ENCODE results near the gene AMOTL1.

Gene AMOTL1

DNA sequence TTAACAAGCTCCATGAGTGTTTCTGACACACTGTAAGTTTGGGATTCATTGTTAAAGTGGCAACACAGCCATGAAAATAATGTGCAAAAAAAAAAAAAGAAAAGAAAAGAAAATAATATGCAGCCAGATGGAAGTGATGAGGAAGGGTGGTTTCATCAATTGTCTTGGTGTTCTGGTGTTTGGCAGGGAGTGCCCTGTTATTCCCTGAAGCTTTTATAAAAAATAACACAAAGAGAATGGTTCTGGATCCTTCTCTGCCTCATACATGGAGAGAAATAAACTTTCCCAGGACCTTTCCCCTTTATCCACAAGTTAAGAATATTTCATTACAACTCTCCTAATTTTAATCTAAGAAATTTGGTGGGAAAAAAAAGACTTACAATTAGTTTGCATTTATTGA is 16.7 kb downstream of the AMOTL1 start:
- POLR2A ChIA-PET, result no interaction called here
- CTCF ChIA-PET, result interaction anchor here (0.7 to 3.6 kb wide), 9 partner anchors 8 to 112 kb away, joined by 3 to 25 read pairs (median 5); no protein-coding TSS in a partner anchor
- Histone ChIP-seq H3K36me3 (ENCODE audit: control insufficient read depth in 4 of 4, insufficient read depth in 4 of 4, low read length in 3 of 4) (no peaks in the 10 kb centered on the region), H3K4me1 (ENCODE audit: control extremely low read depth in 1 of 4, control insufficient read depth in 4 of 4, insufficient read depth in 4 of 4, low read length in 3 of 4) (peaks cover 8 to 24% (median 13%) of the 10 kb centered on the region in 4 experiments), H3K27ac (ENCODE audit: insufficient read depth in 1 of 2, low read depth in 1 of 2, low read length in 2 of 2, poor library complexity in 1 of 2, severe bottlenecking in 2 of 2) (no peak overlapping the region), H3K27me3 (replicated peaks in 2 of 5; ENCODE audit: control insufficient read depth in 4 of 5, insufficient read depth in 5 of 5, low read length in 4 of 5) (no peaks in the 10 kb centered on the region), H3K4me3 (ENCODE audit: control insufficient read depth in 1 of 7, extremely low read depth in 1 of 7, insufficient read depth in 4 of 7, low read depth in 2 of 7, low read length in 6 of 7) (no peak overlapping the region), H3K9me3 (ENCODE audit: control extremely low read depth in 1 of 5, control insufficient read depth in 4 of 5, insufficient read depth in 2 of 5, low read depth in 1 of 5, low read length in 4 of 5) (no peaks in the 10 kb centered on the region)
- no peak for DNase-seq

DNA sequence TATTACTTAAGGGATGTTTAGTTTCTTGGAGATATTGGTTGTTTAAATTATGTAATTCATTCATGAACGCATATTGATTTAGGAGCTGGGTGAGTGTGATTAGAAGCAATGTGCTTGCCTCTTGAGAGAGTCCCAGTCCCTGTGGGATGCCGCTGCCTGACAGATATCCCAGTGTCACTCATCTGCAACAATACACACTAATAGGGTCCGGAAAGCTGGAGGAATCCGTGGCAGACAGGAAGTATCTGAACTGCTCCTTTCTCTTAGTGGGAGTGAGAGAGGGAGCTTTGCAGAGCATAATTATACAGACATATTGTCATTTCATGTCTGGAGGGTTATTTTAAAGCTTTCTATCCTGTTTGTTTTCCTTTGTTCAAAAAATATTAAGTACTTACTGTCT is 17.4 kb downstream of the AMOTL1 start:
- ChIA-PET CTCF (interaction anchor here (0.9 to 3.6 kb wide), 9 partner anchors 9 to 163 kb away, joined by 3 to 25 read pairs (median 5); no protein-coding TSS in a partner anchor), POLR2A (interaction anchor here (0.6 kb wide), 1 partner anchor 24 kb away, joined by 3 read pairs; no protein-coding TSS in a partner anchor)
- DNase-seq, result no peak
- no peak overlapping the region for H3K27ac ChIP-seq (ENCODE audit: insufficient read depth in 1 of 2, low read depth in 1 of 2, low read length in 2 of 2, poor library complexity in 1 of 2, severe bottlenecking in 2 of 2)
- H3K4me3 ChIP-seq (ENCODE audit: control insufficient read depth in 1 of 7, extremely low read depth in 1 of 7, insufficient read depth in 4 of 7, low read depth in 2 of 7, low read length in 6 of 7), result no peak overlapping the region
- H3K9me3 ChIP-seq (ENCODE audit: control extremely low read depth in 1 of 5, control insufficient read depth in 4 of 5, insufficient read depth in 2 of 5, low read depth in 1 of 5, low read length in 4 of 5), result no peaks in the 10 kb centered on the region
- no peaks in the 10 kb centered on the region for H3K27me3 ChIP-seq (replicated peaks in 2 of 5; ENCODE audit: control insufficient read depth in 4 of 5, insufficient read depth in 5 of 5, low read length in 4 of 5)
- no peaks in the 10 kb centered on the region for H3K36me3 ChIP-seq (ENCODE audit: control insufficient read depth in 4 of 4, insufficient read depth in 4 of 4, low read length in 3 of 4)
- no CpG with 5 or more reads among the region's 4 CpGs for WGBS (ENCODE audit: insufficient coverage)
- H3K4me1 ChIP-seq (ENCODE audit: control extremely low read depth in 1 of 4, control insufficient read depth in 4 of 4, insufficient read depth in 4 of 4, low read length in 3 of 4), result peaks cover 7 to 18% (median 7%) of the 10 kb centered on the region in 4 experiments

DNA sequence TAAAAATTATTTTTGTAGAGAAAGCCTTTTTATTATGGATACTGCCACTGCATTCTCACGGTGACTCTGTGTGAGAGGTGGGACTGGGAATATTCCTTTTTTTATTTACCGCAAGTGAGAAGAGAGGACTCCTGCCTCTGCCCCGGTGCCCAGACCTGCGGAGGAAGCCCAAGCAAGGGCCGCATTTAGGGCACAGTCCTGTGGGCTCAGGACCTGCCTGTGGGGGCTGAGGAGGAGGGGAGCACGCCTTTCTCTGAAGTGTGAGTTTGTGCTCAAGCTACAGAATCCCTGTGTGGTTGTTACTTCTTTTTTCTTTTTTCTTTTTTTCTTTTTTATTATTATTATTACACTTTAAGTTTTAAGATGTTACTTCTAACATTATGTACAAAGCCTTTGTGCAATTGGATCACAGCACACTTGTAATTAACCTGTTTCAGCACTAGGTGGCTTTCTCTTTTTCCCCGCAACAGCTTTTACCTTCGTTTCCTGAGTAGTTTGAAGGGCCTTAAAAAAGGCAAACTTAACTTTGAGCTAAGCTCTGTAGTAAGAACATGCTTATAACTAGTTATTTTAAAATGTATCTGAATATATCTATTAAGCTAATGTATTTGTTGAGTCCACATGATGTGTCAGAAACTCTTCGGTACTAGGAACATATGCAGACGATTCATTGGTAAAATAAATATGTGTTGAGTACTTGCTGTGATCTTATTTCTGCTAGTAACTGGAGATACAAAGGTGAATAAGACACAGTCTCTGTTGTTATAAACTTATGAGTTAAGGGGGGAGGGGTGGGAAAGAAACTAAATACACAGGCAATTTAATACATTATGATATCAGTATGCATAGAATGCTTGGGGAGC is 18.3 kb downstream of the AMOTL1 start:
- Histone ChIP-seq H3K4me3 (ENCODE audit: control insufficient read depth in 1 of 7, extremely low read depth in 1 of 7, insufficient read depth in 4 of 7, low read depth in 2 of 7, low read length in 6 of 7) (no peak overlapping the region), H3K27me3 (replicated peaks in 2 of 5; ENCODE audit: control insufficient read depth in 4 of 5, insufficient read depth in 5 of 5, low read length in 4 of 5) (no peaks in the 10 kb centered on the region), H3K36me3 (ENCODE audit: control insufficient read depth in 4 of 4, insufficient read depth in 4 of 4, low read length in 3 of 4) (no peaks in the 10 kb centered on the region), H3K4me1 (ENCODE audit: control extremely low read depth in 1 of 4, control insufficient read depth in 4 of 4, insufficient read depth in 4 of 4, low read length in 3 of 4) (peaks cover 0 to 11% (median 0%) of the 10 kb centered on the region in 4 experiments), H3K9me3 (ENCODE audit: control extremely low read depth in 1 of 5, control insufficient read depth in 4 of 5, insufficient read depth in 2 of 5, low read depth in 1 of 5, low read length in 4 of 5) (no peaks in the 10 kb centered on the region), H3K27ac (ENCODE audit: insufficient read depth in 1 of 2, low read depth in 1 of 2, low read length in 2 of 2, poor library complexity in 1 of 2, severe bottlenecking in 2 of 2) (no peak overlapping the region)
- CTCF ChIA-PET, result interaction anchor here (0.6 to 3.6 kb wide), 18 partner anchors 9 to 164 kb away, joined by 3 to 25 read pairs (median 4); no protein-coding TSS in a partner anchor
- POLR2A ChIA-PET, result no interaction called here
- WGBS (ENCODE audit: insufficient coverage), result 83% methylated on average over 6 of the region's 10 CpGs
- DNase-seq, result peak; percentile 52 to 77 (median 72)

DNA sequence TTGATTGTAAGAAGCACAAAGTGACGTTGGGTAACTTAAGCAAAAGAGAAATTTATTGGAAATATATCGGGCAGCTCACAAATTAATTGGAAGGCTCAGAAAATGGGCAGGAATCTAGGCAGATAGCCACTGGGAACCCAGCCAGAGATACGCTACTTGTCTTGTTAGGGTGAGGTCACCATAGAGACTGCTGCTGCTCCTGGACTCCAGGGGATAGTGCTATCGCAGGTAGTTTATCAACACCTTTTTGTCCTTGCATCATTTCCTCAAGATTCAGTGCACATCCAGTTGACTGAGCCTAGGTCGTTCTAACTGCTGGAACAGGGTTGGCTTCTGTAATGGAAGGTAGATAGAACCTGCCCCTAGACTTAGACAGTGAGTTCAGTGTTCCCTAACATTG is 19.6 kb downstream of the AMOTL1 start:
- POLR2A ChIA-PET, result no interaction called here
- Histone ChIP-seq H3K36me3 (ENCODE audit: control insufficient read depth in 4 of 4, insufficient read depth in 4 of 4, low read length in 3 of 4) (no peaks in the 10 kb centered on the region), H3K27me3 (replicated peaks in 2 of 5; ENCODE audit: control insufficient read depth in 4 of 5, insufficient read depth in 5 of 5, low read length in 4 of 5) (no peaks in the 10 kb centered on the region), H3K4me1 (ENCODE audit: control extremely low read depth in 1 of 4, control insufficient read depth in 4 of 4, insufficient read depth in 4 of 4, low read length in 3 of 4) (peaks cover 0 to 7% (median 0%) of the 10 kb centered on the region in 4 experiments), H3K9me3 (ENCODE audit: control extremely low read depth in 1 of 5, control insufficient read depth in 4 of 5, insufficient read depth in 2 of 5, low read depth in 1 of 5, low read length in 4 of 5) (peaks cover 0 to 1% (median 0%) of the 10 kb centered on the region in 5 experiments), H3K27ac (ENCODE audit: insufficient read depth in 1 of 2, low read depth in 1 of 2, low read length in 2 of 2, poor library complexity in 1 of 2, severe bottlenecking in 2 of 2) (no peak overlapping the region), H3K4me3 (ENCODE audit: control insufficient read depth in 1 of 7, extremely low read depth in 1 of 7, insufficient read depth in 4 of 7, low read depth in 2 of 7, low read length in 6 of 7) (no peak overlapping the region)
- 97% methylated on average over 4 of the region's 5 CpGs for WGBS (ENCODE audit: insufficient coverage)
- no peak for DNase-seq
- CTCF ChIA-PET, result interaction anchor here (0.6 to 3.4 kb wide), 5 partner anchors 10 to 165 kb away, joined by 3 to 13 read pairs (median 5); partner anchors contain the start of gene AMOTL1

DNA sequence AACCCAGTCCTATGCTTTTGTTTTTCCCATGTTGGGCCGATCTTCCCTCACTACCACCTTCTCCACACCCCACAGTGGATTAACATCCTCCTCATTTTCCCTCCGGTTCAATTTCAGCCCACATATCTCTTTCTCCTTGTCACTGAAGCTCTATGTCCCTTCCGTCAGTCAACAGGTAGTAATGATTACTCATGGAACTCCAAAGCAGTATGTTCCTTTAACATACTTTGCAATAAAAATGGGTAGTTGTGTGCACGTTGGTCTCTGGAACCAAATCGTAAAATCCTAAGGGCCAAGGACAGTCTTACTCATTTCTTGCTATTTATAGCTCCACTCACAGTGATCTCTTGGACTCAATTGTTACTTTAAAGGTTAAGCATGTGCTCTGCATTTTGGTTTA is 20.2 kb downstream of the AMOTL1 start:
- Histone ChIP-seq H3K4me1 (ENCODE audit: control extremely low read depth in 1 of 4, control insufficient read depth in 4 of 4, insufficient read depth in 4 of 4, low read length in 3 of 4) (peaks cover 0 to 7% (median 0%) of the 10 kb centered on the region in 4 experiments), H3K36me3 (ENCODE audit: control insufficient read depth in 4 of 4, insufficient read depth in 4 of 4, low read length in 3 of 4) (no peaks in the 10 kb centered on the region), H3K27me3 (replicated peaks in 2 of 5; ENCODE audit: control insufficient read depth in 4 of 5, insufficient read depth in 5 of 5, low read length in 4 of 5) (no peaks in the 10 kb centered on the region), H3K4me3 (ENCODE audit: control insufficient read depth in 1 of 7, extremely low read depth in 1 of 7, insufficient read depth in 4 of 7, low read depth in 2 of 7, low read length in 6 of 7) (no peak overlapping the region), H3K27ac (ENCODE audit: insufficient read depth in 1 of 2, low read depth in 1 of 2, low read length in 2 of 2, poor library complexity in 1 of 2, severe bottlenecking in 2 of 2) (no peak overlapping the region), H3K9me3 (ENCODE audit: control extremely low read depth in 1 of 5, control insufficient read depth in 4 of 5, insufficient read depth in 2 of 5, low read depth in 1 of 5, low read length in 4 of 5) (peaks cover 0 to 1% (median 0%) of the 10 kb centered on the region in 5 experiments)
- no peak for DNase-seq
- ChIA-PET CTCF (interaction anchor here (0.6 to 3.4 kb wide), 6 partner anchors 11 to 1926 kb away, joined by 3 to 13 read pairs (median 4); partner anchors contain the start of gene AMOTL1), POLR2A (no interaction called here)
- 94% methylated on average over 3 of the region's 5 CpGs for WGBS (ENCODE audit: insufficient coverage)

DNA sequence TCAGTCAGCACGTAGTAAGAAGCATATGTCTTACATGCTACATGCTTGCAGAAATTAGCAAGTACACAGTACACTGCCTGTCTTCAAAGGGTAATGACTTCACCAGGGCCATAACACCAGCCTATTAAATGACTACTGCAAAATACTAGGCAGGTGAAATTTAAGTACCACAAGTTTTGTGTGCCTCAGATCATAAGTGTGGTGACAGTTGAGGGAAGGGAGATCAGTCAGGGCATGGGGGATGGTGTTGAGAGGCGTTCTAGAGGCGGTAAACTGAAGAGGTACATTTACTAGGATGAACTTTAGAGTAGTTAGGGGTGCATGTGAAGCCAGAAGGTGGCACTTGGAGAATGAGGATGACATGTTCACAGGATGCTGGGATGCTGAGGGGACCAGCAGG is 22.0 kb downstream of the AMOTL1 start:
- WGBS (ENCODE audit: insufficient coverage), result 96% methylated on average over 3 of the region's 3 CpGs
- ChIA-PET POLR2A (interaction anchor here (0.5 kb wide), 1 partner anchor 628 kb away, joined by 3 read pairs; no protein-coding TSS in a partner anchor), CTCF (interaction anchor here (0.9 to 1.6 kb wide), 2 partner anchors 18 to 45 kb away, joined by 3 to 4 read pairs; no protein-coding TSS in a partner anchor)
- Histone ChIP-seq H3K4me1 (ENCODE audit: control extremely low read depth in 1 of 4, control insufficient read depth in 4 of 4, insufficient read depth in 4 of 4, low read length in 3 of 4) (peaks cover 0 to 18% (median 12%) of the 10 kb centered on the region in 4 experiments), H3K27ac (ENCODE audit: insufficient read depth in 1 of 2, low read depth in 1 of 2, low read length in 2 of 2, poor library complexity in 1 of 2, severe bottlenecking in 2 of 2) (no peak overlapping the region), H3K27me3 (replicated peaks in 2 of 5; ENCODE audit: control insufficient read depth in 4 of 5, insufficient read depth in 5 of 5, low read length in 4 of 5) (no peaks in the 10 kb centered on the region), H3K4me3 (ENCODE audit: control insufficient read depth in 1 of 7, extremely low read depth in 1 of 7, insufficient read depth in 4 of 7, low read depth in 2 of 7, low read length in 6 of 7) (no peak overlapping the region), H3K9me3 (ENCODE audit: control extremely low read depth in 1 of 5, control insufficient read depth in 4 of 5, insufficient read depth in 2 of 5, low read depth in 1 of 5, low read length in 4 of 5) (peaks cover 0 to 1% (median 0%) of the 10 kb centered on the region in 5 experiments), H3K36me3 (ENCODE audit: control insufficient read depth in 4 of 4, insufficient read depth in 4 of 4, low read length in 3 of 4) (no peaks in the 10 kb centered on the region)
- DNase-seq, result no peak
